Suprapubic skin (tissue), 4 donors: Measurements from ENCODE around the gene UTF1. TPM values are rescaled to one million over a fixed set of nuclear protein-coding genes. Genes with fewer than 3 reads are reported as not detected.

Source experiments
- DNase-seq, 2 donors: peaks; one replicate each; pipeline ENCODE4 v3.0.0-alpha.2; 2019; ENCODE audit warnings: low spot score in 2 of 2
- H3K27ac ChIP-seq: fragments of 200-600 bp; sonication (generic); one replicate; pipeline ENCODE4 v1.5.1; 2019
- H3K27me3 ChIP-seq: fragments of 200-600 bp; sonication (generic); one replicate; pipeline ENCODE4 v1.5.1; 2019
- H3K36me3 ChIP-seq: fragments of 200-600 bp; sonication (generic); one replicate; pipeline ENCODE4 v1.5.1; 2019
- H3K4me1 ChIP-seq: fragments of 200-600 bp; sonication (generic); one replicate; pipeline ENCODE4 v1.5.1; 2019
- H3K4me3 ChIP-seq: fragments of 200-600 bp; sonication (generic); one replicate; pipeline ENCODE4 v1.5.1; 2019; ENCODE audit warnings: mild to moderate bottlenecking
- H3K9me3 ChIP-seq: fragments of 200-600 bp; sonication (generic); one replicate; pipeline ENCODE4 v1.5.1; 2019
- EP300 ChIP-seq: sonication (generic); formaldehyde crosslinking; IDR thresholded peaks from one replicate; pipeline ENCODE4 v1.6.1; 2017; ENCODE audit warnings: antibody characterized with exemption
- POLR2A ChIP-seq, 2 donors: fragments of 450-650 bp; IDR thresholded peaks; one replicate each; pipeline ENCODE4 v1.6.1; 2017; ENCODE audit warnings: antibody characterized with exemption in 2 of 2, mild to moderate bottlenecking in 2 of 2, moderate library complexity in 2 of 2
- POLR2AphosphoS5 ChIP-seq, 3 donors: sonication (generic); formaldehyde crosslinking; IDR thresholded peaks; one replicate each; pipeline ENCODE4 v1.6.1; 2017; ENCODE audit warnings: antibody characterized with exemption in 3 of 3
- WGBS: methylation state at CpG from one replicate; pipeline ENCODE4 v1.1.5; 2018; 5-methylcytosine and 5-hydroxymethylcytosine counted together
- total RNA-seq, 4 donors: library from RNA; depleted of rRNA; stranded (reverse); fragments of >200 nt; gene quantifications; one replicate each; pipeline ENCODE4 v1.1.0, GENCODE V29; 2016
- TF ChIP-seq, protein P1 (sequence below), 2 donors: fragments of 200-600 bp in 1 of 2; fragments of 450-650 bp in 1 of 2; sonication (generic) in 1 of 2; IDR thresholded peaks; one replicate each; pipeline ENCODE4 v1.5.1; 2016 to 2019; ENCODE audit warnings: antibody characterized with exemption in 2 of 2, mild to moderate bottlenecking in 1 of 2, moderate library complexity in 1 of 2

The UTF1 gene
- total RNA-seq, 4 donors from 2014 or later, result not detected

- Histone ChIP-seq H3K27ac (no peak overlapping the region), H3K36me3 (no peaks in the 10 kb centered on the region), H3K9me3 (no peaks in the 10 kb centered on the region), H3K4me3 (no peak overlapping the region), H3K4me1 (peaks cover 9% of the 10 kb centered on the region), H3K27me3 (peaks cover 79% of the 10 kb centered on the region)
- no peak for DNase-seq
- WGBS, result 71% methylated on average over 20 of the region's 62 CpGs
- TF ChIP-seq POLR2AphosphoS5 (IDR thresholded peaks at IDR 0.05) (no peak), EP300 (no peak), POLR2A (IDR thresholded peaks at IDR 0.05) (no peak)
- TF ChIP-seq, protein P1, sequence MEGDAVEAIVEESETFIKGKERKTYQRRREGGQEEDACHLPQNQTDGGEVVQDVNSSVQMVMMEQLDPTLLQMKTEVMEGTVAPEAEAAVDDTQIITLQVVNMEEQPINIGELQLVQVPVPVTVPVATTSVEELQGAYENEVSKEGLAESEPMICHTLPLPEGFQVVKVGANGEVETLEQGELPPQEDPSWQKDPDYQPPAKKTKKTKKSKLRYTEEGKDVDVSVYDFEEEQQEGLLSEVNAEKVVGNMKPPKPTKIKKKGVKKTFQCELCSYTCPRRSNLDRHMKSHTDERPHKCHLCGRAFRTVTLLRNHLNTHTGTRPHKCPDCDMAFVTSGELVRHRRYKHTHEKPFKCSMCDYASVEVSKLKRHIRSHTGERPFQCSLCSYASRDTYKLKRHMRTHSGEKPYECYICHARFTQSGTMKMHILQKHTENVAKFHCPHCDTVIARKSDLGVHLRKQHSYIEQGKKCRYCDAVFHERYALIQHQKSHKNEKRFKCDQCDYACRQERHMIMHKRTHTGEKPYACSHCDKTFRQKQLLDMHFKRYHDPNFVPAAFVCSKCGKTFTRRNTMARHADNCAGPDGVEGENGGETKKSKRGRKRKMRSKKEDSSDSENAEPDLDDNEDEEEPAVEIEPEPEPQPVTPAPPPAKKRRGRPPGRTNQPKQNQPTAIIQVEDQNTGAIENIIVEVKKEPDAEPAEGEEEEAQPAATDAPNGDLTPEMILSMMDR (IDR thresholded peaks at IDR 0.05), result no peak
Measured at GRCh38 chr10:133202778-133203651, 27.0 kb upstream of the UTF1 start.

GRCh38 chr10:133203652-133204195 lies 26.3 kb upstream of the UTF1 start:
- no peak for DNase-seq
- peaks cover 9% of the 10 kb centered on the region for H3K4me1 ChIP-seq
- WGBS, result 79% methylated on average over 23 of the region's 31 CpGs
- H3K27me3 ChIP-seq, result peaks cover 72% of the 10 kb centered on the region
- H3K36me3 ChIP-seq, result no peaks in the 10 kb centered on the region
- no peak overlapping the region for H3K4me3 ChIP-seq
- H3K9me3 ChIP-seq, result no peaks in the 10 kb centered on the region
- H3K27ac ChIP-seq, result no peak overlapping the region
- TF ChIP-seq, protein P1 (IDR thresholded peaks at IDR 0.05), result no peak
- TF ChIP-seq EP300, result no peak
- no peak for TF ChIP-seq POLR2AphosphoS5 (IDR thresholded peaks at IDR 0.05)
- no peak for TF ChIP-seq POLR2A (IDR thresholded peaks at IDR 0.05)

GRCh38 chr10:133204226-133205015 lies 25.6 kb upstream of the UTF1 start:
- peaks cover 65% of the 10 kb centered on the region for H3K27me3 ChIP-seq
- H3K36me3 ChIP-seq, result no peaks in the 10 kb centered on the region
- no peak overlapping the region for H3K4me3 ChIP-seq
- 87% methylated on average over 30 of the region's 38 CpGs for WGBS
- peaks cover 9% of the 10 kb centered on the region for H3K4me1 ChIP-seq
- no peaks in the 10 kb centered on the region for H3K9me3 ChIP-seq
- TF ChIP-seq POLR2AphosphoS5 (IDR thresholded peaks at IDR 0.05) (no peak), EP300 (no peak), POLR2A (IDR thresholded peaks at IDR 0.05) (no peak)
- TF ChIP-seq, protein P1 (IDR thresholded peaks at IDR 0.05), result no peak
- H3K27ac ChIP-seq, result no peak overlapping the region
- no peak for DNase-seq

DNA sequence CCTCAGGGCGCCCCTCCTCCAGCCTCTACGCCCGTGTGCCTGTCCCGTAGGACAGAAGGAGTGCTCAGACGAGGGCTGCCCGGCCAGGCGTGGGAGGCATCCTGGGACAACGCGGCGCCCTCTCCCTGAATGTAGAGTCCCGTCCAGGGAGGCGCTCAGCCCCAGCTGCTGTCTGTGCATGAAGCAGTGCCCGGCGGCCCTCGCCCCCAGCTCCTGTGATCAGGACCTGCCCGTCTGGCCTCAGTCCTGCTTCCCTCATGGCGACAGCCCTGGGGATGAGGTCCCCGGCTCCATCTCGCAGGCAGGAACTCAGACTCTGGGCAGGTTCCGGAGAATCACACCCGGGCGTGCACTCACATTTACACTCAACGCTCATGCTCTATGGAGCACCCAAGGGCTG lies 24.9 kb upstream of the UTF1 start:
- H3K9me3 ChIP-seq, result no peaks in the 10 kb centered on the region
- no peaks in the 10 kb centered on the region for H3K36me3 ChIP-seq
- H3K27ac ChIP-seq, result no peak overlapping the region
- TF ChIP-seq, protein P1 (IDR thresholded peaks at IDR 0.05), result no peak
- no peak for TF ChIP-seq POLR2AphosphoS5 (IDR thresholded peaks at IDR 0.05)
- no peak for TF ChIP-seq EP300
- TF ChIP-seq POLR2A (IDR thresholded peaks at IDR 0.05), result no peak
- no peak overlapping the region for H3K4me3 ChIP-seq
- WGBS, result 77% methylated on average over 16 of the region's 23 CpGs
- H3K27me3 ChIP-seq, result peaks cover 58% of the 10 kb centered on the region
- peaks cover 7% of the 10 kb centered on the region for H3K4me1 ChIP-seq
- DNase-seq, result no peak
